ENCODE measurements around the gene WWTR1. TPM values are rescaled to one million over a fixed set of nuclear protein-coding genes. Genes with fewer than 3 reads are reported as not detected.

WWTR1 gene
- total RNA-seq, 1 donor from 2014 or later: 209 TPM

DNA sequence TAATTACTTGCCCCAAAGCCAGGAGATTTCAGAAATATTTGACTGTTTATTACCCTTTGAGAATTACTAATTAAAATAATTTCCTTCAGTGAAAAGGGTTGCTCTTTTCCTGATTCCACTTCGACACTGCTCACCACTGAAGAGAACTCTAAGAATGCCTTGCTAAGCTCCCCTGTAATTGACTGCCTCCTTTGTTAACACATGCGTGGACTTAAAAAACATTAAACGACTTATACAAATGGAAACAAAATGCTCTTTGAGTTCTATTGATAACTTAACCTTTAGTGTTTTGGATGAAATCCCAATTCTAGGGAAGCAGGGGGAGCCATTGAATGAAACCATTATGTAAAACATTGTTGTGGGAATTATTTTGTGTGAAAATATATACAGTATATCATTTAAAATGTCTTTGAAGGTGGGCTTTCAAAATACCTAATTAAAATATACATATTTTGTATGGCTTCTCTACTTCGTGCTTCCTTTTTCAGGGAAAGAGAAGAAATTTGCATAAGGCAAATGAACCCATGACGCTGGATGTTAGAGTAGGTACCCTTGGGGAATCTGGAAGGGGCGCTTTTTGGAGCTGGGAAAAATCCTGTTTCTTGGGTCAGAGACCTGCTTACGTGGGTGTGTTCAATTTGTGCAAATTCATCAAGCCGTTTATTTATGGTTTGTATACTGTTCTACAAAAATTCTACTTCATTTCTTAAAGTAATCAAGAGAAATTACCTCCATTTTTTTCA, 64.2 kb downstream of the WWTR1 start:
- DNase-seq (ENCODE audit: low read depth): no peak

DNA sequence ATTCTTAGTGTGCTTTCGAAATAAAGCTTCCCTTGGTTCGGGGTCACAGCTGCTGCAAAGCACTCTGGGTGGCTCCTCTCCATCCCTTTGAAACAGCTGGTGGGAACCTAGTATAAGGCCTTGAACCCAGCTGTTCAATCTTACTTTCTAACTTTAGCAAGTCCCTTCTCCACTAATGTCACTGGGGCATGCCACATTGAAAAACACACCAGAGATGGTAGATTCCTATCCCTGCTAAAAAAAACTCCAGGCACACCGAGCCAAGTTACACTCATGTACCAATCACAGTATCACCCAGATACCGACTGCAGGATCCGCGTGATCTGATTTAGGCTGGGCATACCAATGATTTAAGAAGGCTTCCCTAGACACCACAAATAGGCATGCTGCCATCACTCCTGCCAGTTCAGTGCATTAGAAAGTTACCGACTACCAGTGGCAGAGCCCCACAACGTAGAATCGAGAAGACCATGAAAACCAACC, 65.0 kb downstream of the WWTR1 start:
- DNase-seq (ENCODE audit: low read depth): no peak

GRCh38 chr3:149590691-149591441, 67.0 kb downstream of the WWTR1 start:
- DNase-seq (ENCODE audit: low read depth): no peak

DNA sequence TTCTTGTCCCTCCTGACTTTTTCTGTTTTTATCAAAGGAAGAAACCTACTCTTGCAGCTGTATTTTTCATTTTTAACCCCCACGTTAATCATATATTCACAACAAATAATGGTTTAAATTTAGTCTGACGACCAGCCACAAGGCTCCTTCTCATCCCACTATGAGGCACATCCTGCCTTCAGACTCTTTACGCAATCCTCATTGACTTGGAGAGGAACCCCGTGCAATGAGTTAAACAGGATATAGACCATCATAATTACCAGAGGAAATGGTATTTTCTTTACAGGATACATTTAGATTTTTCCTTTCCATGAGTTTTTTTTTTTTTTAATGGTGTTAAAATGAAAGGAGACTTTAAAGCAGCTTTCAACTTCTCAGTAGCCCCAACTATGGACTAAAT, 68.5 kb downstream of the WWTR1 start:
- DNase-seq (ENCODE audit: low read depth): peak; percentile 52

GRCh38 chr3:149588909-149589308, 68.9 kb downstream of the WWTR1 start:
- no peak for DNase-seq (ENCODE audit: low read depth)

GRCh38 chr3:149587383-149587782, 70.4 kb downstream of the WWTR1 start:
- DNase-seq (ENCODE audit: low read depth): peak; percentile 53

DNA sequence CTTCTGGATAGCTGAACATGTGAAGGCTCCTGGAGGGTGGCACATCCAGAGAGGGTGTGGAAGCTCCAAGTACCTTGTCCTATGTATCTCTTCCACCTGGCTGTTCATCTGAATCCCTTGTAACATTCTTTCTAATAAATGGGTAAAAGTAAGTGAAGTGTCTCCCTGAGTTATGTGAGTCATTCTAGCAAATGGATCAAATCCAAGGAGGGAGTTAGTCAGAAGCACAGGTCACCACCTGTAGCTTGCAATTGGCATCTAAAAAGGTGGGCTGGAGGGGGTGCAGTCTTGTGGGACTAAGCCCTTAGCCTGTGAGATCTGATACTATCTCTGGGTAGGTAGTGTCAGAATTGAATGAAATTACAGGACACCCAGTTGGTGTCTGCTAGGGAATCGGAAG, 71.0 kb downstream of the WWTR1 start:
- peak; percentile 91 for DNase-seq (ENCODE audit: low read depth)

GRCh38 chr3:149585401-149585726, 72.5 kb downstream of the WWTR1 start:
- DNase-seq (ENCODE audit: low read depth): peak; percentile 53

DNA sequence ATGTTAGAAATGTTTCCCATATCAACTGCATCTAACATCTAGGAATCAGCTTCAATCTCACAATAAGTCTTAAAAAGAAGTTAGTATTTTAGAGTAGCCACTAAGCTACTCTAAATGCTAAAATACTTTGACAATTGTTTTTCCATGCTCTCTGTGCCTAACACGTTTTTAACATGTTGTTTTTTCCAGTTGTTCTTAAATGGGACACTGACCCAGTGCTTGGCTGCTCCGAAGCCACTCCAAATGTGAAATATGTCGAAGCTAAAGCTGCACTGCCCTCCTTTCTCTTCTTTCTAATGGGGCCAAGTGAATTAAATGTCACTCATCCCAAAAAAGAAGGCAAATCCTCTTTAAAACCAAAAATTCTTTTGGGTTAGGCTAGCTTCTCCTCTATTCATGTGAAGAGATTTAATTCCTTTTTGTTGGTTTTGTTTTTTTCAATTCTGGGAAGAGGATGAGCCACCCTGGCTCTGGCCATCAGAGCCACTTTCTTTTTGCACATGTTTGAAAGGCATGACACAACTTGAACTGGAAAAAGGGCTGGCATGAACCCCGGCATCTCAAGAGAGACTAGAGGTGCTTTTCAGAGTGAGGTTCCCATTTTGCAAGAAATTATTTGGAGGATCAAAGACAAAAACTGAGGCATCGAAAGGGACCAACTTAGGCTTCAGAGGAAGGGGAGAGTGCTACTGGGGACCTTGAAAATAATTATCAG, 73.7 kb downstream of the WWTR1 start:
- no peak for DNase-seq (ENCODE audit: low read depth)

DNA sequence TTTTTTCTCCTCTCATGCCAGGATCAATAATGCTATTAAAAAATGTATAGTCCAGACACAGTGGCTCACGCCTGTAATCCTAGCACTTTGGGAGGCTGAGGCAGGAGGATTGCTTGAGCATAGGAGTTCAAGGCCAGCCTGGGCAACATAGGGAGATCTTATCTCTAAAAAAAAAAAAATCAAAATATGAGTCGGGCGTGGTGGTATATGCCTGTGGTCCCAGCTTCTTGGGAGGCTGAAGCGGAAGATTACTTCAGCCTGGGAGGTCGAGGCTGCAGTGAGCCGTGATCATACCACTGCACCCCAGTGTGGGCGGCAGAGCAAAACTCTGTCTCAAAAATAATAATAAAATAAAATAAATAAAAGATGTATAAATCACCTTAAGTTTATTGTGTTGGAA, 75.4 kb downstream of the WWTR1 start:
- no peak for DNase-seq (ENCODE audit: low read depth)

DNA sequence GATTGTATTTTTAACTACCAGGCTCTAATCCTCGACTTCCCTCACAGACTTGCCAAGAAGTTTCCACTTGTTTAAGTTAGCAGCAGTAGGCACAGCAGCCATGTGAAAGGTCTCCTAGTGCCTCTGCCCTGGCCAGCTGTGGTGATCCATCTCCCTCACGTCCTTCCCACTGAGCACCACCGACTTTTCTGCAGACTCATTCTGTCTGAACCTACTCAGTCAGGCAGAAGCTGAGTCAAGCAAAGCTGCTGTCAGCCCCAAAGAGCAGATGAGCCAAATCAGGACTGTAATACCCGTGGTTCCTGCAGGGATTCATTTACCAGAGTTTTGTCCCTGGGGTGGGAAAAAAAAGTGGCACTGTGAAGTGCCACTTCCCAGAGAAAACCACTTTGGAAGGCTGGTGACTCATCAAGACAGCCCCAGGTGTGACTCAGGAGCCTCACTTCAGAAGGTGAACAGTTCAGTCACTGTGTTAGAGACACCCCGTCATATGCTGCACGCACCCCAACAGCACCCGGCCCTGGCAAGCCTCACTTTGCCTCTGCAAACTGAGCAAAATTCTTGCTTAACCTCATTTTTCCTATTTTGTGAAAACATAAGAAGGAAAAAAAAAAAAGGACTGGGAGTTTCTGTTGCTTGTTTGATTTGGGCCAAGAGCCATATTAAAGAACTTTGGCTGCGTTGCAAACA, 76.0 kb downstream of the WWTR1 start:
- peak; percentile 87 for DNase-seq (ENCODE audit: low read depth)

GRCh38 chr3:149581248-149581647, 76.6 kb downstream of the WWTR1 start:
- peak; percentile 67 for DNase-seq (ENCODE audit: low read depth)

DNA sequence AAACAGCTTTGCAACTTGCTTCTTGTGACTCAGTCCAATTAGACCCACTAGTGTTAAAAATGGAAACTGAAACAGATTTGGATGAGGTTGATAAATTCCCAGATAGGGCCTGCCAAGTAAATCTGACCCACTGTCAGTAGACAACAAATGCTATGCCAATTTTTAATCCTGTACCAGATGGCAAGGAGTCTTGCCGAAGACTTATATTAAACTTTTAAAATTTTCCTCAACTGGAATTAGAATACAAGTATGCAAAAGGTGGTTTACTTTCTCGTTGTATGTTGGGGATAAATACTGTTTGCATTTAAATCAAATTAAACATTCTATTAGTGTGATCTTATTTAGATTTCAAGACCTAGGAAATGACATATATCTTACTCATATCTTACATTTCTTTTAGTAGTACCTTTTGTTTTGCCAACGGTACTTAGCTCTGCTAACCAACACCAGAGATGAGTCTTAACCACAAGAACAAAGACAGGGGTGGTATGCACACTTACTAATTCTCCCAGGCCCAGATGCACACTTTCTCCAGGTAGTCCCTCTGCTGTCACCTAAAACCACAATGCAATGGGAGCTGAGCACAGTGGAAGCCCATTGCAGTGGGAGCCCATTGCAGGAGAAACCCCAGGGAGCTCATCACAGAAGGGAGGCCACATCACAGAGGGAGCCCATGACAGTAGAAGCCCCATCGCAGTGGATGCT, 77.8 kb downstream of the WWTR1 start:
- peak; percentile 84 for DNase-seq (ENCODE audit: low read depth)

GRCh38 chr3:149579161-149579560, 78.7 kb downstream of the WWTR1 start:
- no peak for DNase-seq (ENCODE audit: low read depth)

GRCh38 chr3:149577801-149578200, 80.0 kb downstream of the WWTR1 start:
- DNase-seq (ENCODE audit: low read depth): no peak

GRCh38 chr3:149575961-149576564, 81.8 kb downstream of the WWTR1 start:
- peak; percentile 95 for DNase-seq (ENCODE audit: low read depth)

DNA sequence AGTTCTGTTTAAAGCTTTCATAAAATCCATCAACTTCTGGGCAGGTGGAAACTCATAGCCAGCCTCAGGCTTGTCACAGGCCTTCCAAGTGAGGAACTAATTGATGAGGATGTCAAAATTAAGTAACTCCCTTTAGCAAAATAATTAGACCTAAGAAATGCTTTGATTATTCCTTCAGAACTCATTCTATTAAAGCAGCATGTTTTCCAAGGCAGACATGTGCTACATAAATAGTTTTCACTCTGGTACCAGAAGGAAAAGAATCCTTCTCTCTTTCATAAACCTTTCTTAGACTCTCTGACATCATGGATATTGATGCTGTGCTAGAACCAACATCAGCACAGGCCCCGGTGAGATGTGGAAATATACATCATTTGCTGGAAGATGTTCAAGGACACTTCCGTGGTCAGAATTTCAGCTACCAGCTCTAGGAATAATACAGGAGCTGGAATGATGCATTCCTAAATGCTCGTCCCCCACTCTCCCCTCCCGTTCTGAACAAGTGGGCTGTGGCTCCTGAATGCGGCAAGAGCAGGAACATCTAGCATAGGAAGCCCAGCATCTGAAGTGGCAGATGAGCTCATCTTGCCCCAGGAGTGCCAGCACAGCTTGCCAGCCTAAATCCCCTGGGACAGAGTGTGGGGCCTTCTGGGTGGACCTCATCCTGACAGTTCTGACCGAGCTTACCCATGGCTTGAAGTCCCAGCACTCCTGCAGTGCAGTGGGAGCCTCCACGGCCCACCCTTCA, 82.4 kb downstream of the WWTR1 start:
- peak; percentile 54 for DNase-seq (ENCODE audit: low read depth)

GRCh38 chr3:149572796-149573414, 84.9 kb downstream of the WWTR1 start:
- peak; percentile 83 for DNase-seq (ENCODE audit: low read depth)

DNA sequence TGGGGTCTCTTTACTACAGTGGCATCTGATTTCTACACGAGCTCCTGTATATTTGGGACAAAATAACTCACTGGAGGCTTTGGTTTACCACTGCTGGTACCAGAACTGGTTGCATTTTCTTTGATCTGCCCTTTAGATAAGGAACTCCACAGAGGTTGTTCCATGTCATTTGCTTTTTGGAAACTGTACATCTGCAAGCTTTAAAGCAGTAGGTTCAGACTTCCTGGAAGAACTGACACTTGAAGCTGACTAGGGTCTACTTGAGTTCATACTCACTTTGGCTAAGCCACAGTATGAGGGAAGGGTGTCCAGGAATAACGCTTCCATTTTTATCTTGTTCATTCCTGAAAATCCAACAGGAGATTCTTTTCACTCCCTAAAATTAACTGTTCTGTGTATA, 86.4 kb downstream of the WWTR1 start:
- no peak for DNase-seq (ENCODE audit: low read depth)

- DNase-seq (ENCODE audit: low read depth): no peak
These were observed 87.8 kb downstream of the WWTR1 start for GRCh38 chr3:149570016-149570415.
